HG02798 (cell line): ENCODE results near the gene MTHFD1.

Experiments
- ATAC-seq: cut with Tn5 transposase; IDR thresholded peaks from one replicate; pipeline ENCODE4 v1.9.1; 2021; ENCODE audit warnings: mild to moderate bottlenecking; ENCODE audit not compliant: unreplicated experiment, poor library complexity

MTHFD1 gene

GRCh38 chr14:64444984-64445845, 57.1 kb downstream of the MTHFD1 start:
- ATAC-seq = peak; percentile 98

GRCh38 chr14:64447876-64448670, 59.9 kb downstream of the MTHFD1 start:
- ATAC-seq = no peak

GRCh38 chr14:64450255-64450654, 62.1 kb downstream of the MTHFD1 start:
- ATAC-seq = no peak

- no peak for ATAC-seq
Observed at GRCh38 chr14:64454671-64455070, 66.5 kb downstream of the MTHFD1 start.

- no peak for ATAC-seq
Observed at GRCh38 chr14:64459405-64460136, 71.4 kb downstream of the MTHFD1 start.

GRCh38 chr14:64461221-64461620, 73.1 kb downstream of the MTHFD1 start:
- no peak for ATAC-seq

- peak; percentile 32 for ATAC-seq
Observed at GRCh38 chr14:64463195-64463594, 75.0 kb downstream of the MTHFD1 start.

- no peak for ATAC-seq
Observed at GRCh38 chr14:64463873-64464272, 75.7 kb downstream of the MTHFD1 start.

- no peak for ATAC-seq
Observed at GRCh38 chr14:64464651-64465050, 76.5 kb downstream of the MTHFD1 start.

GRCh38 chr14:64465191-64465822, 77.2 kb downstream of the MTHFD1 start, which contains the start of gene AKAP5:
Gene AKAP5 (plus strand): TSS chr14:64465499. CDS start chr14:64468395, 2,896 bp downstream.
- ATAC-seq = peak; percentile 72

- no peak for ATAC-seq
Observed at GRCh38 chr14:64465831-64466554, 77.8 kb downstream of the MTHFD1 start.

GRCh38 chr14:64467101-64467500, 78.9 kb downstream of the MTHFD1 start:
- no peak for ATAC-seq

GRCh38 chr14:64467566-64467965, 79.4 kb downstream of the MTHFD1 start:
- ATAC-seq = no peak

- no peak for ATAC-seq
Observed at GRCh38 chr14:64468451-64468850, 80.3 kb downstream of the MTHFD1 start.

GRCh38 chr14:64474041-64474440, 85.9 kb downstream of the MTHFD1 start:
- no peak for ATAC-seq

GRCh38 chr14:64474698-64475097, 86.5 kb downstream of the MTHFD1 start:
- ATAC-seq = no peak

GRCh38 chr14:64475585-64476273, 87.6 kb downstream of the MTHFD1 start:
- ATAC-seq = no peak

- ATAC-seq = no peak
Observed at GRCh38 chr14:64476438-64476837, 88.3 kb downstream of the MTHFD1 start.
